ENCODE results near the gene RCN2. TPM values are rescaled to one million over a fixed set of nuclear protein-coding genes. Genes with fewer than 3 reads are reported as not detected.

The RCN2 gene
- total and polyA plus RNA-seq, 2 donors (not counting 1 experiment from before 2014, with no cell fraction given): 46.6 to 106 TPM

DNA sequence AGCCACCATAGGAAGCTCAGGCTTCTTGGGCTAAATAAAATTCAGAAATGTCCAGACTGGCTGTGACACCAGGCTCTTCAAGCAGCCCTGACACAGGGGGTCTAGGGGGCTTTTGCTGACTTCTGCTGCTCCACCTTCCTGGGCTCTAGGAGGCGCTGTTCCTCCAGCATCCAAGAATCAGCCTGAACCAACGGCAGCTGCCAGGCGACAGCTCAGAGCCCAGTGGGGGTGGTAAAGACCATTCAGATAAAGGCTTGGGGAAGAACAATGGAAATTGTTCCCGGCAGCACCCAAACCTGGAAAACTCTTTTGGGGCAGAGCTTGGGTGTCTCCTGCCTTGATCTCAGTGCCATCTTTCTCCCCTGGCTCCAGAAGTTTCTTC lies 41.8 kb downstream of the RCN2 start:
- Histone ChIP-seq H3K4me1 (ENCODE audit: control insufficient read depth, extremely low read depth, insufficient read depth, low read length) (peaks cover 3% of the 10 kb centered on the region), H4K20me1 (ENCODE audit: control insufficient read depth, extremely low read depth, insufficient read depth, low read length) (no peaks in the 10 kb centered on the region), H3K9me3 (ENCODE audit: control insufficient read depth, insufficient read depth, low read depth, low read length) (no peaks in the 10 kb centered on the region), H3K4me2 (ENCODE audit: extremely low read depth, insufficient read depth, low read length) (peak overlapping the region; percentile 34), H3K79me2 (ENCODE audit: control insufficient read depth, insufficient read depth, low read length) (no peaks in the 10 kb centered on the region), H3K36me3 (ENCODE audit: control insufficient read depth, insufficient read depth, low read length) (no peaks in the 10 kb centered on the region), H3K27ac (ENCODE audit: insufficient read depth, low read length) (no peak overlapping the region), H2AFZ (ENCODE audit: low read length) (no peak overlapping the region), H3K27me3 (ENCODE audit: control insufficient read depth, insufficient read depth, low read length) (peaks cover 2% of the 10 kb centered on the region), H3K4me3 (replicated peaks in 1 of 4; ENCODE audit: control extremely low read depth in 1 of 4, insufficient read depth in 1 of 4, low read depth in 3 of 4, low read length in 4 of 4) (no peak overlapping the region), H3K9ac (ENCODE audit: insufficient read depth, low read length) (no peak overlapping the region)
- no peak for TF ChIP-seq EZH2 (IDR thresholded peaks at IDR 0.05; ENCODE audit: low read length, missing control alignments)
- TF ChIP-seq, protein P1, sequence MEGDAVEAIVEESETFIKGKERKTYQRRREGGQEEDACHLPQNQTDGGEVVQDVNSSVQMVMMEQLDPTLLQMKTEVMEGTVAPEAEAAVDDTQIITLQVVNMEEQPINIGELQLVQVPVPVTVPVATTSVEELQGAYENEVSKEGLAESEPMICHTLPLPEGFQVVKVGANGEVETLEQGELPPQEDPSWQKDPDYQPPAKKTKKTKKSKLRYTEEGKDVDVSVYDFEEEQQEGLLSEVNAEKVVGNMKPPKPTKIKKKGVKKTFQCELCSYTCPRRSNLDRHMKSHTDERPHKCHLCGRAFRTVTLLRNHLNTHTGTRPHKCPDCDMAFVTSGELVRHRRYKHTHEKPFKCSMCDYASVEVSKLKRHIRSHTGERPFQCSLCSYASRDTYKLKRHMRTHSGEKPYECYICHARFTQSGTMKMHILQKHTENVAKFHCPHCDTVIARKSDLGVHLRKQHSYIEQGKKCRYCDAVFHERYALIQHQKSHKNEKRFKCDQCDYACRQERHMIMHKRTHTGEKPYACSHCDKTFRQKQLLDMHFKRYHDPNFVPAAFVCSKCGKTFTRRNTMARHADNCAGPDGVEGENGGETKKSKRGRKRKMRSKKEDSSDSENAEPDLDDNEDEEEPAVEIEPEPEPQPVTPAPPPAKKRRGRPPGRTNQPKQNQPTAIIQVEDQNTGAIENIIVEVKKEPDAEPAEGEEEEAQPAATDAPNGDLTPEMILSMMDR (conservative IDR thresholded peaks at IDR 0.05 in 1 of 2, IDR thresholded peaks at IDR 0.05 in 1 of 2; ENCODE audit: low read depth in 1 of 2, low read length in 2 of 2): peak; percentile 36 to 37
- peak; percentile 5 to 16 for DNase-seq (ENCODE audit: low read depth in 2 of 2)

DNA sequence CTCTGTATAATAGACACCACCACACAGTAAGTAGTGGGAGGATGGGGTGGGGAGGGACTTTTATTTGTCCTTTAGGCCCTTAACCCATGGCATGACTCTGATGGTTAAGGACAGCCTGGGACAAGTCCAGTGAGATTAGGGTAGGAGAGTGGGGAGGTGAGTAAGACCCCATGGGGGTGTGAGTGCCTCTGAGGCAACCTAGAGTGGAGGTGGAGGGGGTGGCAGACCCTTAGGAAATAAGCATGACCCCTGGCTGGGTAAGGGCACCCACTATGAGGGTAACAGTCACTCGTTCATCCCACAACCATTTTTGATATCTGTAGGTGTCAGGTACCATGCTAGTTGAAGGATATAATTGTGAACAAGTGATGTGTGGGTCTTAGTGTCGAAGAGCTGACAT lies 42.4 kb downstream of the RCN2 start:
- peaks cover 3% of the 10 kb centered on the region for H3K4me1 ChIP-seq (ENCODE audit: control insufficient read depth, extremely low read depth, insufficient read depth, low read length)
- H3K36me3 ChIP-seq (ENCODE audit: control insufficient read depth, insufficient read depth, low read length): no peaks in the 10 kb centered on the region
- no peak overlapping the region for H3K27ac ChIP-seq (ENCODE audit: insufficient read depth, low read length)
- no peaks in the 10 kb centered on the region for H3K79me2 ChIP-seq (ENCODE audit: control insufficient read depth, insufficient read depth, low read length)
- no peak overlapping the region for H3K4me2 ChIP-seq (ENCODE audit: extremely low read depth, insufficient read depth, low read length)
- H3K9ac ChIP-seq (ENCODE audit: insufficient read depth, low read length): no peak overlapping the region
- no peaks in the 10 kb centered on the region for H4K20me1 ChIP-seq (ENCODE audit: control insufficient read depth, extremely low read depth, insufficient read depth, low read length)
- H3K4me3 ChIP-seq (replicated peaks in 1 of 4; ENCODE audit: control extremely low read depth in 1 of 4, insufficient read depth in 1 of 4, low read depth in 3 of 4, low read length in 4 of 4): no peak overlapping the region
- DNase-seq (ENCODE audit: low read depth in 2 of 2): no peak
- H3K27me3 ChIP-seq (ENCODE audit: control insufficient read depth, insufficient read depth, low read length): peaks cover 2% of the 10 kb centered on the region
- no peak overlapping the region for H2AFZ ChIP-seq (ENCODE audit: low read length)
- no peak for TF ChIP-seq EZH2 (IDR thresholded peaks at IDR 0.05; ENCODE audit: low read length, missing control alignments)
- TF ChIP-seq, protein P1 (conservative IDR thresholded peaks at IDR 0.05 in 1 of 2, IDR thresholded peaks at IDR 0.05 in 1 of 2; ENCODE audit: low read depth in 1 of 2, low read length in 2 of 2): no peak
- no peaks in the 10 kb centered on the region for H3K9me3 ChIP-seq (ENCODE audit: control insufficient read depth, insufficient read depth, low read depth, low read length)

DNA sequence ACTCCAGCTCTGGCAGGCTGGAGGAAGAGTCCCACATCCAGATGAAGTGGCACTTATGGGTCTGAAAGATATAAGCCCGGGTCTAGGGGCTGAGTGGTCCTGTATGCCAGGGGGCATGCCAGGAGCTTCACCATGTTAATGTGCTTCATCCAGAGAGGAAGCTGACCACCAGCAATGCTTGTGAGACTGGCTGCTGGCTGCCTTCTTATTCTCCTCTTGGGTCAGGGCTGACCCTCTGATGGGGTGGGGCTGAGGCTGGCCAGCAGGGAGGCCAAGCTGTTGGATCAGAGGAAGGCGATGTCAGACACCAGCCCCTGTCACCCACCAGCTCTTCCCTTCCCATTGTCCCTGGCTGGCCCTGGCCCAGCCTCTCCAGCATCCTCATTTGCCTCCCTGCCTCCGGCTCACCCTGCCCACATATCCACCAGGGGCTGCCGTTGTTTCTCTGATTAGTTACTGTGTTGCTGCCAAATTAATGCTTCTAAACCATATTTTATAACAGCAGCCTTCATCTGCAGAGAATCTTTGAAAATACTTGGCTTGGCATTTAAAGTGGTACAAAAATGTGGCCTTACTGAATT lies 43.0 kb downstream of the RCN2 start:
- H3K4me2 ChIP-seq (ENCODE audit: extremely low read depth, insufficient read depth, low read length): no peak overlapping the region
- DNase-seq (ENCODE audit: low read depth in 2 of 2): no peak
- no peak overlapping the region for H3K27ac ChIP-seq (ENCODE audit: insufficient read depth, low read length)
- H3K79me2 ChIP-seq (ENCODE audit: control insufficient read depth, insufficient read depth, low read length): no peaks in the 10 kb centered on the region
- no peaks in the 10 kb centered on the region for H3K9me3 ChIP-seq (ENCODE audit: control insufficient read depth, insufficient read depth, low read depth, low read length)
- no peak overlapping the region for H2AFZ ChIP-seq (ENCODE audit: low read length)
- H3K27me3 ChIP-seq (ENCODE audit: control insufficient read depth, insufficient read depth, low read length): peaks cover 2% of the 10 kb centered on the region
- TF ChIP-seq, protein P1 (conservative IDR thresholded peaks at IDR 0.05 in 1 of 2, IDR thresholded peaks at IDR 0.05 in 1 of 2; ENCODE audit: low read depth in 1 of 2, low read length in 2 of 2): no peak
- TF ChIP-seq EZH2 (IDR thresholded peaks at IDR 0.05; ENCODE audit: low read length, missing control alignments): no peak
- no peaks in the 10 kb centered on the region for H4K20me1 ChIP-seq (ENCODE audit: control insufficient read depth, extremely low read depth, insufficient read depth, low read length)
- H3K36me3 ChIP-seq (ENCODE audit: control insufficient read depth, insufficient read depth, low read length): no peaks in the 10 kb centered on the region
- H3K9ac ChIP-seq (ENCODE audit: insufficient read depth, low read length): no peak overlapping the region
- H3K4me3 ChIP-seq (replicated peaks in 1 of 4; ENCODE audit: control extremely low read depth in 1 of 4, insufficient read depth in 1 of 4, low read depth in 3 of 4, low read length in 4 of 4): no peak overlapping the region
- H3K4me1 ChIP-seq (ENCODE audit: control insufficient read depth, extremely low read depth, insufficient read depth, low read length): peaks cover 5% of the 10 kb centered on the region

Measured in fibroblast of lung (primary cell).